KBM-7 (cell line): ENCODE measurements around the gene FOXP4.
A peak's percentile ranks its signal among the peaks of the same experiment; 100 is the strongest.
"Not testable (repeated sequence)": the region's sequence is repeated elsewhere in the genome, so short reads cannot be mapped to it uniquely, and the experiment has no call there.

Experiments used
- DNase-seq: peaks from one replicate; pipeline ENCODE4 v3.0.0-alpha.2; 2015
- in situ Hi-C: fragments of 300-500 bp; cut with MboI; formaldehyde crosslinking; loops from 2 replicates; pipeline ENCODE4 v1.14.3; 2020; ENCODE audit warnings: low sequenced_read_pairs, low pct_unique_long_range_greater_than_20kb, mixed read lengths

The FOXP4 gene

GRCh38 chr6:41605649-41606048 is 59.5 kb downstream of the FOXP4 start:
- in situ Hi-C loops, result no loop called here
- DNase-seq, result no peak

- DNase-seq, result no peak
- in situ Hi-C loops, result no loop called here
Observed at GRCh38 chr6:41607036-41607435, 60.9 kb downstream of the FOXP4 start.

- no peak for DNase-seq
- in situ Hi-C loops, result no loop called here
Observed at GRCh38 chr6:41607736-41608135, 61.6 kb downstream of the FOXP4 start.

- in situ Hi-C loops, result no loop called here
- no peak for DNase-seq
Observed at GRCh38 chr6:41608443-41609151, 62.4 kb downstream of the FOXP4 start.

GRCh38 chr6:41614715-41615114 is 68.5 kb downstream of the FOXP4 start:
- DNase-seq, result no peak
- in situ Hi-C loops, result no loop called here

- in situ Hi-C loops, result no loop called here
- DNase-seq, result no peak
Observed at GRCh38 chr6:41615311-41615710, 69.1 kb downstream of the FOXP4 start.

- in situ Hi-C loops, result no loop called here
- DNase-seq, result no peak
Observed at GRCh38 chr6:41618598-41618997, 72.4 kb downstream of the FOXP4 start.

GRCh38 chr6:41619193-41619592 is 73.0 kb downstream of the FOXP4 start:
- in situ Hi-C loops, DNase-seq: not testable (repeated sequence)

GRCh38 chr6:41621367-41621766 is 75.2 kb downstream of the FOXP4 start:
- in situ Hi-C loops, result no loop called here
- no peak for DNase-seq

GRCh38 chr6:41621802-41622201 is 75.6 kb downstream of the FOXP4 start:
- in situ Hi-C loops, result no loop called here
- DNase-seq, result no peak

GRCh38 chr6:41622206-41622988 is 76.2 kb downstream of the FOXP4 start:
- no peak for DNase-seq
- in situ Hi-C loops, result no loop called here

GRCh38 chr6:41623330-41623729 is 77.1 kb downstream of the FOXP4 start:
- no peak for DNase-seq
- in situ Hi-C loops, result no loop called here

- in situ Hi-C loops, result no loop called here
- no peak for DNase-seq
Observed at GRCh38 chr6:41624621-41625380, 78.6 kb downstream of the FOXP4 start.

GRCh38 chr6:41625442-41625841 is 79.3 kb downstream of the FOXP4 start:
- no peak for DNase-seq
- in situ Hi-C loops, result no loop called here

GRCh38 chr6:41626022-41626421 is 79.8 kb downstream of the FOXP4 start:
- in situ Hi-C loops, result no loop called here
- no peak for DNase-seq

GRCh38 chr6:41626917-41627316 is 80.7 kb downstream of the FOXP4 start:
- peak; percentile 36 for DNase-seq
- in situ Hi-C loops, result no loop called here

GRCh38 chr6:41629128-41629527 is 82.9 kb downstream of the FOXP4 start:
- no peak for DNase-seq
- in situ Hi-C loops, result no loop called here

GRCh38 chr6:41630069-41630468 is 83.9 kb downstream of the FOXP4 start:
- in situ Hi-C loops, result no loop called here
- DNase-seq, result no peak

- in situ Hi-C loops, result no loop called here
- no peak for DNase-seq
Observed at GRCh38 chr6:41630946-41631345, 84.8 kb downstream of the FOXP4 start.

GRCh38 chr6:41633056-41633634 is 87.0 kb downstream of the FOXP4 start:
- no peak for DNase-seq
- in situ Hi-C loops, result no loop called here
